ENCODE results near the gene HEATR5B. TPM values are rescaled to one million over a fixed set of nuclear protein-coding genes. Genes with fewer than 3 reads are reported as not detected.
A peak's percentile ranks its signal among the peaks of the same experiment; 100 is the strongest.

The HEATR5B gene
- total and polyA plus RNA-seq, 11 donors = 6.7 to 22.8 (median 17.9) TPM

DNA sequence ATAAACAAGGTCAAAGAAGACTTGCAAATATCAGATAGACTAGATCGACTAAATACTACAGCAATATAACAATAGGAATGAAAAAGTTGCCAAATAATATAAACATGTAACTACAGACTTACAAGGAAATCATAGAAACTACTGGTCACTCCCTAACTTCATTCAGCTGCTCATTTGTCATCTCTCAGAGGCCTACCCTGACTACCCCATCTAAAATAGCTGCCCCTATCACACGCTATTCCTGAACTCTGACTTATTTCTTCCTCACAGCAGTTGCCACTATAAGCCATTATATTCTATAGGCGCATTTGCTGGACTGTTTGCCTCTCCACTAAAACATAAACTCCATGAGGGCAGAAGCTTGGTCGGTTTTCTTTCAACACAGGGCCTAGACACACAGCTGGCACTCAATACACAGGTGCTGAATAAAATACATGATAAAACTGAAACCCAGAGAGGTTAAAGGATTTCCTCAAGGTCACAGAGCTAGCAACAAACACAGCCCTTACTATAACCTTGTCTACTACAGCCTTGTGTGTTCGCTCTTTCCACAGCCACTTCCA, 119.6 kb downstream of the HEATR5B start:
- peak overlapping the region in 10 of 12 donors; percentile 75 to 100 (median 94) for H3K4me3 ChIP-seq
- H3K27ac ChIP-seq = peak overlapping the region; percentile 14 to 100 (median 94)
- H3K27me3 ChIP-seq = no peaks in the 10 kb centered on the region
- no peak for DNase-seq
- 51 to 54% (median 53%) methylated on average over 5 of the region's 5 CpGs for WGBS, 4 donors
- ATAC-seq = peak in 1 of 4 donors; percentile 15
- H3K36me3 ChIP-seq = peaks cover 0 to 10% (median 0%) of the 10 kb centered on the region in 9 donors
- intact Hi-C loops (cut with DNase I) = loop anchor here in 2 of 10 donors (5.0 kb wide), 1 partner anchor 58 kb away; no protein-coding TSS in a partner anchor
- H3K4me1 ChIP-seq = peaks cover 0 to 66% (median 45%) of the 10 kb centered on the region in 12 donors
- H3K9me3 ChIP-seq = no peaks in the 10 kb centered on the region
- TF ChIP-seq, protein P1, sequence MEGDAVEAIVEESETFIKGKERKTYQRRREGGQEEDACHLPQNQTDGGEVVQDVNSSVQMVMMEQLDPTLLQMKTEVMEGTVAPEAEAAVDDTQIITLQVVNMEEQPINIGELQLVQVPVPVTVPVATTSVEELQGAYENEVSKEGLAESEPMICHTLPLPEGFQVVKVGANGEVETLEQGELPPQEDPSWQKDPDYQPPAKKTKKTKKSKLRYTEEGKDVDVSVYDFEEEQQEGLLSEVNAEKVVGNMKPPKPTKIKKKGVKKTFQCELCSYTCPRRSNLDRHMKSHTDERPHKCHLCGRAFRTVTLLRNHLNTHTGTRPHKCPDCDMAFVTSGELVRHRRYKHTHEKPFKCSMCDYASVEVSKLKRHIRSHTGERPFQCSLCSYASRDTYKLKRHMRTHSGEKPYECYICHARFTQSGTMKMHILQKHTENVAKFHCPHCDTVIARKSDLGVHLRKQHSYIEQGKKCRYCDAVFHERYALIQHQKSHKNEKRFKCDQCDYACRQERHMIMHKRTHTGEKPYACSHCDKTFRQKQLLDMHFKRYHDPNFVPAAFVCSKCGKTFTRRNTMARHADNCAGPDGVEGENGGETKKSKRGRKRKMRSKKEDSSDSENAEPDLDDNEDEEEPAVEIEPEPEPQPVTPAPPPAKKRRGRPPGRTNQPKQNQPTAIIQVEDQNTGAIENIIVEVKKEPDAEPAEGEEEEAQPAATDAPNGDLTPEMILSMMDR (IDR thresholded peaks at IDR 0.05) = no peak
- TF ChIP-seq POLR2A (IDR thresholded peaks at IDR 0.05) = no peak

DNA sequence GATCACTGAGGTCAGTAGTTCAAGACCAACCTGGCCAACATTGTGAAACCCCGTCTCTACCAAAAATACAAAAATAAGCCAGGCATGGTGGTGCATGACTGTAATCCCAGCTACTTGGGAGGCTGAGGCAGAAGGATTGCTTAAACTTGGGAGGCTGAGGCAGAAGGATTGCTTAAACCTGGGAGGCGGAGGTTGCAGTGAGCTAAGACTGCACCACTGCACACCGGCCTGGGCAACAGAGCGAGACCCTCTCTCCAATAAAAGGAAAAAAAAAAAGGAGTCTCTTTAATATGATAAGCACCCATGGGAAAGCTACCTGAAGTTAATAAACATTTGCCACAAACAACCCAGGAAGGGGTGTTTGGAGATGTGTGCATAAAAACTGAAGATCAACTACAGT, 120.4 kb downstream of the HEATR5B start:
- ATAC-seq = no peak
- DNase-seq = no peak
- peaks cover 0 to 10% (median 0%) of the 10 kb centered on the region in 9 donors for H3K36me3 ChIP-seq
- H3K4me1 ChIP-seq = peaks cover 0 to 75% (median 47%) of the 10 kb centered on the region in 12 donors
- no peaks in the 10 kb centered on the region for H3K27me3 ChIP-seq
- peak overlapping the region in 3 of 12 donors; percentile 1 to 100 (median 91) for H3K4me3 ChIP-seq
- no peak for TF ChIP-seq POLR2A (IDR thresholded peaks at IDR 0.05)
- TF ChIP-seq, protein P1 (IDR thresholded peaks at IDR 0.05) = no peak
- 83 to 92% (median 90%) methylated on average over 4 of the region's 4 CpGs for WGBS, 4 donors
- intact Hi-C loops (cut with DNase I) = no loop called here
- peak overlapping the region in 7 of 12 donors; percentile 89 to 100 (median 95) for H3K27ac ChIP-seq
- H3K9me3 ChIP-seq = no peaks in the 10 kb centered on the region

DNA sequence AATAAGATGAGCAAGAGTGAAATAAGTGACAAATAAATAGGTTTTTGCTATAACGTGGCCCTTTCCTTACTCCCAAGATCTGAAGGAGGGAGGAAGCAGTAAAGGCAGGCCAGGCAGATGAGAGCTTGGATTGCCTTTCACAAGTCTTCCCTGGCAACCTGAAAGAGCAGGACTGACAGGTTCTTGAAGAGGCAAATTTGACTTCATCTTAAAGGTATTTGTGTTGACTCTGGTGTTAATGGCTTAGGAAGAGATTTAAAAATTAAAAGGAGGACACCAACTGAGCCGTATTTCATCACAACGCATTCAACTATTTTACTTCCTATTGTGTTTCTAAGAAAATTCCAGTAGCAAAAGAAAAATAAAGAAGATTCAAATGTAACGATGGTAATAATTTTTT, 121.1 kb downstream of the HEATR5B start:
- no peaks in the 10 kb centered on the region for H3K27me3 ChIP-seq
- H3K4me1 ChIP-seq = peaks cover 0 to 76% (median 48%) of the 10 kb centered on the region in 12 donors
- DNase-seq (no peak), ATAC-seq (no peak)
- peaks cover 0 to 10% (median 0%) of the 10 kb centered on the region in 9 donors for H3K36me3 ChIP-seq
- peak overlapping the region in 5 of 12 donors; percentile 40 to 100 (median 95) for H3K27ac ChIP-seq
- TF ChIP-seq POLR2A (IDR thresholded peaks at IDR 0.05) = no peak
- TF ChIP-seq, protein P1 (IDR thresholded peaks at IDR 0.05) = no peak
- 66 to 71% (median 69%) methylated on average over 4 of the region's 4 CpGs for WGBS, 4 donors
- intact Hi-C loops (cut with DNase I) = no loop called here
- no peak overlapping the region for H3K4me3 ChIP-seq
- no peaks in the 10 kb centered on the region for H3K9me3 ChIP-seq

DNA sequence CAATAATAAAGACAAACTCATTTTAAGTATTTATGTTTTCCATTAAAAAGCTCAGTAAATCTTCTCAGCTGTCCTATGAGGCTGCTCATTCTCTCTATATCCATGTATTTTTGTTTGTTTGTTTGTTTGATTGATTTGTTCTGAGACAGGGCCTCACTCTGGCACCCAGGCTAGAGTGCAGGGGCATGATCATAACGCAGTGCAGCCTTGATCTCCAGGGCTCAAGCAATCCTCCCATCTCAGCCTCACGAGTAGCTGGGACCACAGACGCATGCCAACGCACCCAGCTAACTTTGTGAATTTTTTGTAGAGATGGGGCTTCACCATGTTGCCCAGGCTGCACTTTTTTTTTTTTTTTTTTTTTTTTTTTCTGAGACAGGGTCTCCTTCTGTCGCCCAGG, 123.4 kb downstream of the HEATR5B start:
- WGBS, 4 donors = 70 to 86% (median 82%) methylated on average over 5 of the region's 5 CpGs
- TF ChIP-seq, protein P1 (IDR thresholded peaks at IDR 0.05) = no peak
- no peak for TF ChIP-seq POLR2A (IDR thresholded peaks at IDR 0.05)
- DNase-seq (no peak), ATAC-seq (no peak)
- H3K27me3 ChIP-seq = no peaks in the 10 kb centered on the region
- peaks cover 0 to 75% (median 47%) of the 10 kb centered on the region in 12 donors for H3K4me1 ChIP-seq
- H3K4me3 ChIP-seq = no peak overlapping the region
- H3K9me3 ChIP-seq = no peaks in the 10 kb centered on the region
- peaks cover 0 to 10% (median 0%) of the 10 kb centered on the region in 9 donors for H3K36me3 ChIP-seq
- no peak overlapping the region for H3K27ac ChIP-seq
- intact Hi-C loops (cut with DNase I) = no loop called here
